Activated CD4-positive, CD25-positive, alpha-beta regulatory T cell treated with anti-CD3 and anti-CD28 coated beads, Interleukin-2, amount 50 U/mL, for 72 hours (primary cell): ENCODE measurements around the gene ZNF292.
"Not testable (repeated sequence)": the region's sequence is repeated elsewhere in the genome, so short reads cannot be mapped to it uniquely, and the experiment has no call there.

Source experiments
- DNase-seq: peaks from one replicate; pipeline ENCODE4 v3.0.0; 2021

The ZNF292 gene

DNA sequence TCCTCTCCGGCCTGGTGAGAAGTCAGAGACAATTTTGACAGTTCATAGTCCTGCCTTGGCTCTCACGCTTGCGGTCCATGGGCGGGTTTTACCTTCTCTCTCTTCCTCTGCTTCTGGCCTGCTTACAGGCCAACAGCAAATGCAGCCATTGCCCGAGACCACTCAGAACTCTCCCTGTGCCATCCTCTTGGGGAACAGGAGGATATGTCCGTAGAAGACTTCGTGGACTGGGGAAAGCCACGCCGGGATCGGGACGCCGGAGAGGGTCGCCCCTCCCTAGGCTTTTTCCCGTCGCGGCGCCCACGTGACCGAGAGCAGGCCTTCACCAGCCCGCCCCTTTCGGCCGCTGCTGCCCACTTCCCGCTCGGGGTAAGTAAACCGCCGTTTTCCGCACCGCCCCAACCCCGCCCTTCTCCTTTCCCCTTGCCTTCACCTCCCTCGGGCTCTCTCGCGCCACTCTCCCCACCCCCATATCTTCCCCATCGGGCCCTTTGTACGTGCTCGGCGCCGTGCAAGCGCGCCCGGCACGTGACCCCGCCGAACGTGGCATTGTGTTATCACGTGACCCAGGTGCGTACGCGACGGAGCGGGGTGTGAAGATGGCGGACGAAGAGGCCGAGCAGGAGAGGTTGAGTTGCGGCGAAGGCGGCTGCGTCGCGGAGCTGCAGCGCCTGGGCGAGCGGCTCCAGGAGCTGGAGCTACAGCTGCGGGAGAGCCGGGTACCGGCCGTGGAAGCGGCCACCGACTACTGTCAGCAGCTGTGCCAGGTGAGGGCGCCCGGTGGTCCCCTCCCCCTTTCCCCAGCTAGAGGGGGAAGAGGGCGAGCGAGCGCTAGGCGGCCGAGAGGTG lies at the start of gene ZNF292:
Gene ZNF292 (plus strand): TSS at position 573 of the 849 bp plus-strand sequence. CDS start 27 bp downstream, at position 600.
- peak; percentile 96 for DNase-seq

DNA sequence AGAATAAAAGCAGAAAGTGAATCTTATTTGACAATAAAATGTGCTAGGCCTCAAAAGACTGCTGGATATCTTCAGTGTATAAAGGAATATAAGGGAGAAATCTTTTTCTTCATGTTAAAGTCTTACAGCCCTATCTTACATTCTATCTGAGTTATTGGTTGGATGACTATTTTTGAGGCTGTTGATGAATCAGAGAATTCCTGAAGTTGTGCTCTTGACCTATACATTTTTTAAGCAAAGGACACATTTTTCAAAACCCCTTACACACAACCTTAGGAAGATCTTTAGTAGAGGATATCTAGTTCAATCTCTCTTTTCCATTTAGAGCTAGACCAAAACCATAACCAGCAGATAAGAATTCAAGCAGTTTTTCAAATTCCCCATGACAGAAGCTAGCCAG lies 49.5 kb upstream of the ZNF292 start:
- DNase-seq: no peak

DNA sequence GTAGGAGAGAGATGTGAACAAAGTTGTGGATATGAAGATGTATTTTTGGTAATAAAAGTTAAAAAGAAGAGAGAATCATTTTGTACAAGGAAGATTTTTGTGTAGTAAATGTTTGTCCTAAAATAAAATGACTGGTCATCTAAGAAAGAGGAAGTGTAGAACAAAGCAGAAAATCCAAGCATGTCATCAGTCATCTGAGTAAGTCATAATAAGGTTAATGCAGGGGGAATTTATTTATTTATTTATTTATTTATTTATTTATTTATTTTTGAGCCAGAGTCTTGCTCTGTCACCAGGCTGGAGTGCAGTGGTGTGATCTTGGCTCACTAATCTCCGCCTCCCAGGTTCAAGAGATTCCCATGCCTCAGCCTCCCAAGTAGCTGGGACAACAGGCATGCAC lies 44.7 kb upstream of the ZNF292 start:
- no peak for DNase-seq

DNA sequence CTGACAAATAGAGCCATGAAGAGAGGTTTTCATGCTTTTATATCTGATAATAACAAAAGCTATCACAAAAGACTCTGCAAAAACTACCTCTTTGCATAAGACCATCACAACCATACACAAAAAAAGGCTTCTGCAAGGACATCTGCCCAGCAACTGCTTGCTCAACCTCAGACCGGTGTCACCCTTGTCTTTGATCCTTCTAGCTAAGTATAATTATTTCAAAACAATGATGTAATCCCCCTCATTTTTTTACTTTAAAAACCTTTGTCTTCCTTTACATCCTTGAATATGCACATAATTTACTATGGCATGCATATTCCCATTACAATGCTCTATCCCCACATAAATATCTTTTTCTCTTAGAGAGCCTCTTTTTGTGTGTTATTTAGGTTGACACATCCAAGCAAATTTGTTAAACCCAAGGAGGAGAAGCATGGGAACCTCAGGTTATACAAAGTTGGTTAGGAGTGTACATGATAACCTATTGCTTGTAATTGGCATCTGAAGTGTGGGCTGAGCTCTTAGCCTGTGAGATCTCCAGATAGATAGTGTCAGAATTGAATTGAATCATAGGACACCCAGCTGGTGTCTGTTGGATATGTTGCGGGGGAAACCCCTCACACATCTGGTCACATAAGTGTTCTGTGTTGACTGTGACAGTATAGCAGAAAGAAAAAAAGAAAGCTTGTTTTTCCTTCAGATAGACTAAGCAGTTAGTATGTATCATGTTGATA lies 39.8 kb upstream of the ZNF292 start:
- no peak for DNase-seq

DNA sequence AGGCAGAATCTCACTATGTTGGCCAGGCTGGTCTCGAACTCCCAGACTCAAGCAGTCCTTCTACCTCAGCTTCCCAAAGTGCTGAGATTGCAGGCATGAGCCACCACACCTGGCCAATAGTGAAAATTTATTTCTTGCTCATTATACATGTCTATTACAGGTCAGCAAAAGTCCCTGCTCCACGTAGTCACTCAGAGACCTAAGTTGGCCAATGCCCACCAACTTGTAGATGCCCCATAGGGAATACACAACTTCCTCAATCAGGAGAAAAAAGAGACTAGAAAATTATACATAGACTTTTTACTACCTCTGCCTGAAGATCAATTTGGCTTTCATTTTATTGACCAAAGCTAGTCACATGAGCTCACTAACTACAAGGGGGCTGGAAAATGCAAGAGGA lies 38.4 kb upstream of the ZNF292 start:
- DNase-seq: no peak

DNA sequence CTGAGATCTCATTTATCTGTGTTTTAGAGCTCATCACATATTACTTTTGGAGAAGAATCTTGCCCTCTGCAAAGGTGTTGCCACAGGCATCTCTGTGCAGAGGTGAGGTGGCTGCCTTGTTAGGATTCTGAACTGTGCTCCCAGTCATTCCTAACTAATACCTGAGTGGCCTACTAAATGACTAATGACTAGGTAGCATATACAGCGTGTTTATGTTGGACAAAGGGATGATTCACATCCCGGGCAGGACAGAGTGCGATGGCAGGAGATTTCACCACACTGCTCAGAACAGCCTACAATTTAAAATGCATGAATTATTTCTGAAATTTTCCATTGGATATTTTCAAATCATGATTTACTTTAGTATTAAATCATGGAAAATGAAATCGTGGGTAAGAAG lies 37.3 kb upstream of the ZNF292 start:
- DNase-seq: no peak

DNA sequence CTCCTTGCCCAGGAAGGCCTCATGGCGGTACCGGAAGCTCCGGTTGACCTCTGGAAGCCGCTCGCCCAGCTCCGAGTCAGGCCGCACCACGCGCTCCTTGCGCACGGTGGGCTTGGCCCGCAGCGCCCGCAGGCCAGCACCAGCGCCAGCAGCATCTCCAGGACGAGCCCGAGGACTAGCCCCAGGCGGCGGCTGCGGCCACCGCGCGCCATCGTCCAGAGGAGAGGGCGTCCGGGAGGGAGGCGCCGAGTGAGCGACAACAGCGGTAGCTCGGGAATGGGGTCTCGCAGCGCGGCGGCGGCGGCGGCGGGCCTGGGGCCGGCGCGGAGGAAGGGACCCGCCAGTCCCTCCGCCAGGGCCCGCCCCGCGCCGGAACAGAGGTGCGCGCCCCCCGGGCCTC lies 32.9 kb upstream of the ZNF292 start:
- no peak for DNase-seq

DNA sequence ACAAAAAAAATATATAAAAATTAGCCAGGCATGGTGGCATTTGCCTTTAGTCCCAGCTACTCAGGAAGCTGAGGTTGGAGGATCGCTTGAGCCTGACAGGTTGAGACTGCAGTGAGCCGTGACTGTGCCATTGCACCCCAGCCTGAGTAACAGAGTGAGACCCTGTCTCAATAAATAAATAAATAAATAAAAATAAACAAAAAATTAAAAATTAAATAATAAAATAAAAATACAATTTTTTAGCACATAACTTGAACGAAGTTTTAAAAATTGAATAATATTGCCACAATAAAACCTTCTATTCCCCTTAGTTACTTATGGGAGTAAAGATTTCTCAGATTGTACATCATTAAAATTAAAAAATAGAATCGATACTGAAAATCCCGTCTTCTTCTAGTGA lies 31.3 kb upstream of the ZNF292 start:
- no peak for DNase-seq

DNA sequence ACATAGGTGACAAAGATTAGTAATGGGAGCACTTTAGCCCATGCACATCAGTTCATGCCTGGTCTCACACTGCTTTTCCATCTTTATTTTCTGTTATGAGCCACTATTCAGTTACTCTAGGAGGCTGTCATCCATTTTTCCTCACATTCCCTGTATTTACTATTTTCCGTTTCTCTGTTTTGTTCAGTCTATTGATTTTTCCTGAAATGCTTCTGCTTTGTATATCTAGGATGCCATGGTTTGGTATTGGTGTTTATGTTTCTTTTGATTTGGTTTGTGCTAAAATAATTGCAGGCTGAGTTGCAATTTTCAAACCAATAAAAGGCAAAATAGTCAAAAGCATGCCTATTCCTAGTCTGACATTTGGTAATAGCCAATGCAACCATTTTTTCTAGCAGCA lies 28.9 kb upstream of the ZNF292 start:
- no peak for DNase-seq

DNA sequence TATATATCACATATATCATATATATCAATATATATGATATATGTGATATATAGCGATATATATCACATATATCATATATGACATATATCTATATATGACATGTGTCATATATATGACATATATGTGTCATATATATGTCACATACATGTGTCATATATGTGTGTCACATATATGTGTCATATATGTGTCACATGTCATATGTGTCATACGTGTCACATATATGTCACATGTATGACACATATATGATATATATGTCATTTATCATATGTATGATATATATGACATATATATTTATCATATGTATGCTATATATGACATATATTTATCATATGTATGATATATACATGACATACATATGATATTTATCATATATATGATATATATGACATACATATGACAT lies 27.6 kb upstream of the ZNF292 start:
- no peak for DNase-seq

DNA sequence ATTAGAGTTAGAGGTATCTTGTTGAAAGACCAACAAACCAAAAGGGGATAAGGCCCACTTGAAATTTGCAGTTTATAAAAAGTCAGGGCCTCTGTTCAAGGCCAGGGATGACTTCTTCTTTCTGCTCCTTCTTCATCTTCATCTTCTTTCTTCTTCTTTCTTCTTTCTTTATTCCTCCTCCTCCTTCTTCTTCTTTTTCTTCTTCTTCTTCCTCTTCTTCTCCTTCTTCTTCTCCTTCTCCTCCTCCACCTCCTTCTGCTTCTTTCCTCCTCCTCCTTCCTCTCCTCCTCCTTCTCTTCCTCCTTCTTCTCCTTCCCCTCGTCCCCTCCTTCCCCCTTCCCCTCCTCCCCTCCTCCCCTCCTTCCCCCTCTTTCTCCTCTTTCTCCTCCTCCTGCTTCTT lies 18.4 kb upstream of the ZNF292 start:
- no peak for DNase-seq

DNA sequence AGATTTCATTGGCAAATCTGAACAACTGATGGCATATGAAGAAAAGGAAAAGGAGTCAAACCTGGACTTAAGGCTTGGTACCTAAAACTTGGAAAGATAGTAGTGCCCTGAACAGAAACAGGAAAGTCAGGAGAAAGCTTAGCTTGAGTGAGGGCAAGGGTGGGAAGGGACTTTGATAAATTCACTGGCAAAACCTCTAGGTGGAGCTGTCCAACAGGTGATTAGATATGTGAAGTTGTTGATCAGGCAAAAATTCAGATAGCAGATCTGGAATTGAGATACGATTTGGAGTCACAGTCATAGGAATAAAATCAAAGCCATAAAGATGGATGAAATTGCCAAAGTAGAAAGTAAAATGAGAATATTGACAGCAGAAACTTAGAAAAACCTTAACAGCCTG lies 16.1 kb upstream of the ZNF292 start:
- DNase-seq: no peak

DNA sequence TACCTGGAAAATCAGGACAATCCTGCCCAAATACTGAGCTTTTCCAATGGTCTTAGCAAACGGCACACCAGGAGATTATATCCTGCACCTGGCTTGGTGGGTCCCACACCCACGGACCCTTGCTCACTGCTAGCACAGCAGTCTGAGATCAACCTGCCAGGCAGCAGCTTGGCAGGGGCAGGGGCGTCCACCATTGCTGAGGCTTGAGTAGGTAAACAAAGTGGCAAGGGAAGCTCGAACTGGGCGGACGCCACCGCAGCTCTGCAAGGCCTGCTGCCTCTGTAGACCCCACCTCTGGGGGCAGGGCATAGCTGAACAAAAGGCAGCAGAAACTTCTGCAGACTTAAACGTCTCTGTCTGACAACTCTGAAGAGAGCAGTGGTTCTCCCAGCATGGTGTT lies 15.4 kb upstream of the ZNF292 start:
- DNase-seq: not testable (repeated sequence)

DNA sequence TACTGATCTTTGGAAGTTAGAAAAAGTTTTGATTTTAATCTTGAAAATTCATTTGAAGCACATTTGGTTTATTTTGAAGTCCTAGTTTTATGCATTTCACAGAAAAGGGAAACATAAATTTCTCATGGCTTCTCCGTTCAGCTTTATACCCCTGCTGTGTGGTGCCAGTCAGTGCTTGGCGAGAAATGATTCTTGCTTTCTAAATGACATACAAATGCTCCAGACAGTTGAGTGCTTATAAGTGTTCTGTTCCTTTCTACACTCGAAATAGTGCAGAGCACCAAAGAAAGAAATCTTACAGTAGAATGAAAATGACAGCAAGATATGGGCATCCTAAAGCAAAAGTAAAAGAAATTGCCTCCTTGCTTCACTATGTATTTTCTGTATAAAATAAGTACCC lies 9.0 kb upstream of the ZNF292 start:
- no peak for DNase-seq

DNA sequence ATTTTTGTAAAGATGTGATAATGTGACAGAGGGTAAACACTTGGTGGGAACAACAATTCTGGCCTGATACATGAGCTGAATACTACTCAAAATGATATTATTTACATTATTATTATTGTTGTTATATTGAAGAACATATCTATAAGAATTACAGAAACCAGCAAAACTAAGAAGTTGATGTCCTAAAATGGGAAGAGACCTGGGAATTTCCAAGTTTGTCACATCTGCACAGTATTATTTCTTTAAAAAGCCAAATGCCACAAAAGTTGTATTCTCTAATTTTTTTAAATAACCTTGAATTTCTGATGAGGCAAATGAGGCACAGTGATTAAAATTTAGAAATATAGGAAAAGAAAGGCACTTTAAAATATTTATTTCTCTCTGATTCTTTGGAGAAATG lies 5.0 kb upstream of the ZNF292 start:
- DNase-seq: no peak

DNA sequence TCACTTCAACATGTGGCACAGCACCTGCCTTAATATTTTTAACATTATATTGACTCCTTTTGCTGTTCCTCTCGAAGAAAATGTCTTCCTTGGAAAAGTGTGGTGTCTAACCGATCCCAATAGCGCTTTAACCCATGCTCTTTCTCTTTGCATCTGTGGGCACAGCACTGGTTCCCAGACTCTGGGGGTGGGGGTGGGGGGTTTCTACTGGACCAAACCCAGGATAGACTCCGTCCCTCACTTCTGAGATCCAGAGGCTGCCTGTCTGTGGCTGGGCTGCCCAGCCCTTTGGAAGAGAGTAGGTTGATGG lies 3.9 kb upstream of the ZNF292 start:
- no peak for DNase-seq

DNA sequence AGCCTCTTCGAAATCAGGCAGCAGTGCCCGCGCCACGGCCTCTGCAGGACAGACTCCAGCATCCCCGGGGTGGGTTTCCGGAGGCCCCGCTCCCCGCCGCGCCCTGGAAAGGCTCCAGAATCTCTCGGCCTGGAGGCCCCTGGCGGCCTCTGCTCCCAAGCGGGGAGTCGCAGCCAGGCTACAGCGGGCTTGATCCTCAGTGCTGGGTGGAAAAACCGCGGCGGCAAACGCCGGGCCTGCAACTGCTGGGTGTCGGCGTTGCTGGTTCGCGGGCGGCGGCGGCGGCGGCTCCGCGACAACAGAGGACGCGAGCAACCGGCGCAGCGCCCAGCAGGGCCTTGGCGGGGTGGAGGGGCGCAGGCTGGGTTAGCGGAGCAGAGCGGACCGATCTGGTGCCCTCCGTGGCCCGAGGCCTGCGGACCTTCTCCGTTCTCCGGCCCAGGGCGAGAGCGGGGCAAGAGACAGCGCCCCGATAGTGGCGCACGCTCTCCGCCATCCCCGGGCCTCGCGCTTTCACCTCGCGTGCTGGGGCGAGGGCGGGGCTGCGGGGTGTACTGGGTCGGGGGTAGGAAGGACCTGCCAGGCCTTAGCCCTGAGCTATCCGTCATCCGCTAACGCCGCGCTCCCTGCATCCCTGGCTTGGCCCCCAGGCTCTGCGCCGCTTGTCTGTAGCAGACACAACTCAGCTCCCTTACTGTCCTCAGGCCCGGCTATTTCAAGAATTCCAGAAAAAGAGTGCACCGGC lies 3.4 kb upstream of the ZNF292 start:
- DNase-seq: peak; percentile 80

DNA sequence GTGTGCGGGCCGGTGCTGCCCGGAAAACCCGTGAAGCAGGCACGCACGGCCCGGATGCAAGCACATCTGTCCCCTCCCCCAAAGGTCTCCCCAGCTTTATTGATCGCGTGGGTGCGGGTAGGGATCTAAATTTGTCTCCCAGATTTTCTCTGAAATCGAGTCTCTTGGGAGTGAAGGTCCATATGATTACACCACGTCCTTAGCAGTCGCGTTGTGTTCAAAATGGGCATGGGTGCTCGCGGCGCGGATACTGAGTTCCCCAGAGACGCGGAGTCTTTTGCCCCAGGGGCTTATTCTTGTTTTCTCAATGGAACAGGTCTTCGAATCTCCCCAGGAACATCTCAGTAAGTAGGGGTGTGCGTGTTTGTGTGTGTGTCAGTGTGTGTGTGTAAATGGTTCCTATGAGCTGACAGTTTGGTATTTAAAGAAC lies 2.8 kb upstream of the ZNF292 start:
- no peak for DNase-seq

DNA sequence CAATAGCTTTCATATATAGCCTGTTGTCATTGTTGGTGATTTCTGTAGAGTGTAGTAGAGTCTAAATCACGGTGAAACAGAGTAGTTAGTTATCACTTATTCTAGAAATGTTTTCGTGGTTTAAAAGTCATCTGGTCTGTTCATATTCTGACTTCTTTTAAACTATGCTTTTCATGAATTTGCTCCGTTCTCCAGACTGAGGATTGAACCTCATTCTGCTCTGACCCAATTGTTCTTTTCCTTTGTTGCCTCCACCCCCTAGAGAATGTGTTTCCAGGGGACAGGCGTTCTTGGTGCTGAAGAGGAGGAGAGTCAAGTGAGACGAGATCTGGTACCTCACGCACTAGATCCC lies 748 bp upstream of the ZNF292 start:
- no peak for DNase-seq

DNA sequence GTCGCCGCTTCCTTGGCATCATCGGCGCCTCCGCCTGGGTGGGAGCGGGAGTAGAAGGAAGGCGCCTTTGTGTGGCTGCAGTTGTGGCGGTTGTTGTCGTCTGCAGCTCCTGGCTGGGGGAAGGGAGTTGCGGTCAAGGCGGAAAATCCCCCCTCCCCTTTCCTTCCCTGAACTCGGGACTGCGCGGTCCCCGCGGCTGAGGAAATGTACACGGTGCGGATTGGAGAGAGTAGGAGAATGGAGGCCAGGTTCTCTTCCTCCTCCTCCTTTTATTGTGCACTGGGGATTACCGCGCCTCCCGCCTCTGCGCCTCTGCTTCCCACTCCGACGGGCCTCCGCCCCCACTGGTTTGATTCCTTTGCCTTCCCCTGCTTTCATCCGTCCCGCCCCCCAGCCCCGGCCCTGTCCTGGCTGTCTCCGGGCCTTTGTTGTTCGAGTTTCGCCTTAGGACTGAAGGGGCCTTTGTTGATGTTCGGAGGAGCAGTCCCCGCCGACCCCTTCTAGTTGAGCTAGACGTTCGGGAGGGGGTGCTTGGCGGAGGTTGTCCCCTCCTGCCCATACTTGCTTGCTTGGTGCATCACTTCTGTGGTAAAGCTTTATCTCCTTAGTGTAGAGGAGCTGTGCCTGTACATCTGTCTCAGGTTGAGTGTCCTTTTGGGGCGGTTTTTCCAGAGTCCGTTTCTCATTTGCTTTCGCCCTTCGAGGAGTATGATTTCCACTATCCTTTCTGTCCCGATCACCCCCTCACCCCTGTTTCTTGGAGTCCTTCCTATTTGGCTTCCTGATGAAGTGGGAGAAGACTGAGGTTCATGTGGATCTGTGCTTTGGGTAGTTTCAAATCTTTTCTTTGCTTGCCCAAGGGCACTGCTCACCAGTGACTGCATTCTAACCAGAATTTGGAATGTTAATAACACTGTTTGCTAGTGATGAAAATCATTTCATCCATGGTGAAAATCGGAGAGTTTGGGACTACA lies 764 bp downstream of the ZNF292 start:
- no peak for DNase-seq

DNA sequence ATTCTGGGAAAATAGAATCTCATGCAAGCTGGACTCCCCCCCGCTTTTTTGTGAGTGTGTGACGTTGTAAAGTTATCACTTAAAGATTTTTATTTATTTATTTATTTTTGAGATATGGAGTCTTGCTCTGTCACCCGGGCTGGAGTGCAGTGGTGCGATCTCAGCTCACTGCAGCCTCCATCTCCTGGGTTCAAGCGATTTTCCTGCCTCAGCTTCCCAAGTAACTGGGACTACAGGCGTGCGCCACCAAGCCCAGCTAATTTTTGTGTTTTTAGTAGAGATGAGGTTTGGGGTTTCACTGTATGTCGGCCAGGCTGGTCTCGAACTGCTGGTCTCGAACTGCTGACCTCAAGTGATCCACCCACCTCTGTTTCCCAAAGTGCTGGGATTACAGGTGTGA lies 2.2 kb downstream of the ZNF292 start:
- not testable (repeated sequence) for DNase-seq

DNA sequence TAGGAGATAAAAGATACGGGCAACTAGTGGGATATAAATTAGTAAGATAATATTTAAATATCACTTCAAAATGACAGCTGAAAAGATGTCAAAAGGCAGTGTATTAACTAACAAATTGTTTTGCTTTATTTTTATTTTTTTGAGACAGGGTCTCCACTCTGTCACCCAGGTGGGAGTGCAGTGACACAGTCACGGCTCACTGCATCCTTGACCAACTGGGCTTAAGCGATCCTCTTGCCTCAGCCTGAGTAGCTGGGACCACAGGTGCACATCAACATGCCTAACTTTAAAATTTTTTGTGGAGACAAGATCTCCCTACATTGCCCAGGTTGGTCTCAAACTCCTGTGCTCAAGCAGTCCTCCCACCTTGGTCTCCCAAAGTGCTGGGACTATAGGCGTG lies 5.9 kb downstream of the ZNF292 start:
- DNase-seq: no peak

DNA sequence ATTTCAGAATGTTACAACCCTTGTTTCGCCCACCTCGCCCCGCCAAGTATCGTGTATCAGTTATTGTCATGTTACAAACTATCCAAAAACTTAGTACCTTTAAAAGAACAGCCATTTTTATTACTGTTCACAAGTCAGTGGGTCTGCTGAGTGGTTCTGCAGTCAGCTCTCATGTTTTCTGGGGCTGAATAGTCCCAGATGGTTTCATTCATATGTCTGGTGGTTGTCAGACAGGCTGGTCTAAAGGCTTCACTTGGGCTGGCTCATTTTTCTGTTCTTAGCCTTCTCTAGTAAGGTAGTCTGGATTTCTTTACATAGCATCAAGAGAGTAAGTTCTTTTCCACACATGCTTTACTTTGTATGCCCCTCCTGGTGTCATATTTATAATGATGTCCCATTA lies 8.6 kb downstream of the ZNF292 start:
- no peak for DNase-seq
